K562 (cell line): ENCODE data around the gene LRPAP1.
"Not testable (repeated sequence)": the region's sequence is repeated elsewhere in the genome, so short reads cannot be mapped to it uniquely, and the experiment has no call there.

Experiments
- HDGF ChIP-seq: fragments of 450-650 bp; IDR thresholded peaks from 2 replicates; pipeline ENCODE4 v1.6.1; 2016
- KLF16 ChIP-seq: IDR thresholded peaks from 2 replicates; pipeline ENCODE4 v1.6.1; 2016; ENCODE audit warnings: antibody characterized with exemption
- PCBP2 ChIP-seq: fragments of 200-400 bp; formaldehyde crosslinking; IDR thresholded peaks from 2 replicates; pipeline ENCODE4 v1.6.1; 2018; ENCODE audit warnings: low read length, low read depth, mild to moderate bottlenecking, moderate library complexity; ENCODE audit not compliant: poor library complexity, severe bottlenecking
- POLR2A ChIP-seq: fragments of 450-650 bp; conservative IDR thresholded peaks from 2 replicates; pipeline ENCODE4 v1.6.1; 2016
- TBL1XR1 ChIP-seq, 2 experiments: IDR thresholded peaks; 2 replicates each; pipeline ENCODE4 v1.6.1; 2012; ENCODE audit warnings: improper control_type of control experiment in 2 of 2, low read length in 2 of 2, mild to moderate bottlenecking in 1 of 2
- ZBTB17 ChIP-seq: fragments of 450-650 bp; formaldehyde crosslinking; IDR thresholded peaks from 2 replicates; pipeline ENCODE4 v1.4.0; 2020; ENCODE audit warnings: mild to moderate bottlenecking
- ZNF224 ChIP-seq: sonication (generic); formaldehyde crosslinking; IDR thresholded peaks from 2 replicates; pipeline ENCODE4 v1.8.0; 2022; ENCODE audit warnings: mild to moderate bottlenecking, missing genetic modification reagents
- ZNF23 ChIP-seq: fragments of 250-450 bp; sonication (Bioruptor Pico); IDR thresholded peaks from 2 replicates; pipeline ENCODE4 v1.4.0; 2020; ENCODE audit warnings: mild to moderate bottlenecking
- ZNF253 ChIP-seq: fragments of 250-450 bp; sonication (Bioruptor Pico); conservative IDR thresholded peaks from 2 replicates; pipeline ENCODE4 v1.6.1; 2021; ENCODE audit warnings: mild to moderate bottlenecking
- TF ChIP-seq, protein P1 (sequence below): fragments of 150-350 bp; conservative IDR thresholded peaks from 2 replicates; pipeline ENCODE4 v1.6.1; 2014; ENCODE audit warnings: low read length
- TF ChIP-seq, protein P2 (sequence below): IDR thresholded peaks from 2 replicates; pipeline ENCODE4 v1.6.1; 2014; ENCODE audit warnings: antibody characterized with exemption
- TF ChIP-seq, protein P3 (sequence below): fragments of 450-650 bp; formaldehyde crosslinking; IDR thresholded peaks from 2 replicates; pipeline ENCODE4 v1.4.0; 2020; ENCODE audit warnings: mild to moderate bottlenecking
- TF ChIP-seq, protein P4 (sequence below): sonication (generic); formaldehyde crosslinking; IDR thresholded peaks from 2 replicates; pipeline ENCODE4 v1.8.1; 2022; ENCODE audit warnings: missing genetic modification reagents

DNA sequence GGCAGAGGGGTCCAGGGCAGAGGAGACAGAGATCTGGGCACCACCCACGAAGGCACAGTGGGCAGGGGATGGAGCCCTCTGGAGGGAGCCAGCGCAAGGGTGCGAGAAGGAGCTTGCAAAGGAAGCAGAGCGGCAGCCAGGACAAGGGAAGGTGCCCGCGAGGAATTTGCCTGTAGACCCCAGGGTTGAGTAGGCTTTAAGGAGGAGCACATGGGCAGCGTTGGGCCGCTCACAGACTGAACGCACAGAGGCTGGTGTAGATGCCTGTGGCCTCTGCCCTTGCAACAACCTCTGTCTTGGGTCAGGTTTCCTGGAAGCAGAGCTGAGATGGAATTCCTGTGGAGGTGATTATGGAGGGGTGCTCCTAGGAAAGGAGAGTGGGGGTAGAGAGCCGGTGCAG is 3.6 kb upstream of the LRPAP1 start:
- TF ChIP-seq TBL1XR1 (IDR thresholded peaks at IDR 0.05; ENCODE audit: low read length in 2 of 2); KLF16; ZNF23 (CRISPR knock-in tag); HDGF; PCBP2; ZBTB17; POLR2A; ZNF224 (CRISPR knock-in tag); ZNF253: not testable (repeated sequence)
- TF ChIP-seq, protein P1, sequence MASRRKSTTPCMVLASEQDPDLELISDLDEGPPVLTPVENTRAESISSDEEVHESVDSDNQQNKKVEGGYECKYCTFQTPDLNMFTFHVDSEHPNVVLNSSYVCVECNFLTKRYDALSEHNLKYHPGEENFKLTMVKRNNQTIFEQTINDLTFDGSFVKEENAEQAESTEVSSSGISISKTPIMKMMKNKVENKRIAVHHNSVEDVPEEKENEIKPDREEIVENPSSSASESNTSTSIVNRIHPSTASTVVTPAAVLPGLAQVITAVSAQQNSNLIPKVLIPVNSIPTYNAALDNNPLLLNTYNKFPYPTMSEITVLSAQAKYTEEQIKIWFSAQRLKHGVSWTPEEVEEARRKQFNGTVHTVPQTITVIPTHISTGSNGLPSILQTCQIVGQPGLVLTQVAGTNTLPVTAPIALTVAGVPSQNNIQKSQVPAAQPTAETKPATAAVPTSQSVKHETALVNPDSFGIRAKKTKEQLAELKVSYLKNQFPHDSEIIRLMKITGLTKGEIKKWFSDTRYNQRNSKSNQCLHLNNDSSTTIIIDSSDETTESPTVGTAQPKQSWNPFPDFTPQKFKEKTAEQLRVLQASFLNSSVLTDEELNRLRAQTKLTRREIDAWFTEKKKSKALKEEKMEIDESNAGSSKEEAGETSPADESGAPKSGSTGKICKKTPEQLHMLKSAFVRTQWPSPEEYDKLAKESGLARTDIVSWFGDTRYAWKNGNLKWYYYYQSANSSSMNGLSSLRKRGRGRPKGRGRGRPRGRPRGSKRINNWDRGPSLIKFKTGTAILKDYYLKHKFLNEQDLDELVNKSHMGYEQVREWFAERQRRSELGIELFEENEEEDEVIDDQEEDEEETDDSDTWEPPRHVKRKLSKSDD: not testable (repeated sequence)
- TF ChIP-seq, protein P2, sequence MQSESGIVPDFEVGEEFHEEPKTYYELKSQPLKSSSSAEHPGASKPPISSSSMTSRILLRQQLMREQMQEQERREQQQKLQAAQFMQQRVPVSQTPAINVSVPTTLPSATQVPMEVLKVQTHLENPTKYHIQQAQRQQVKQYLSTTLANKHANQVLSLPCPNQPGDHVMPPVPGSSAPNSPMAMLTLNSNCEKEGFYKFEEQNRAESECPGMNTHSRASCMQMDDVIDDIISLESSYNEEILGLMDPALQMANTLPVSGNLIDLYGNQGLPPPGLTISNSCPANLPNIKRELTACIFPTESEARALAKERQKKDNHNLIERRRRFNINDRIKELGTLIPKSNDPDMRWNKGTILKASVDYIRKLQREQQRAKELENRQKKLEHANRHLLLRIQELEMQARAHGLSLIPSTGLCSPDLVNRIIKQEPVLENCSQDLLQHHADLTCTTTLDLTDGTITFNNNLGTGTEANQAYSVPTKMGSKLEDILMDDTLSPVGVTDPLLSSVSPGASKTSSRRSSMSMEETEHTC: not testable (repeated sequence)
- TF ChIP-seq, protein P3, sequence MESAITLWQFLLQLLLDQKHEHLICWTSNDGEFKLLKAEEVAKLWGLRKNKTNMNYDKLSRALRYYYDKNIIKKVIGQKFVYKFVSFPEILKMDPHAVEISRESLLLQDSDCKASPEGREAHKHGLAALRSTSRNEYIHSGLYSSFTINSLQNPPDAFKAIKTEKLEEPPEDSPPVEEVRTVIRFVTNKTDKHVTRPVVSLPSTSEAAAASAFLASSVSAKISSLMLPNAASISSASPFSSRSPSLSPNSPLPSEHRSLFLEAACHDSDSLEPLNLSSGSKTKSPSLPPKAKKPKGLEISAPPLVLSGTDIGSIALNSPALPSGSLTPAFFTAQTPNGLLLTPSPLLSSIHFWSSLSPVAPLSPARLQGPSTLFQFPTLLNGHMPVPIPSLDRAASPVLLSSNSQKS (CRISPR knock-in tag): not testable (repeated sequence)
- TF ChIP-seq, protein P4, sequence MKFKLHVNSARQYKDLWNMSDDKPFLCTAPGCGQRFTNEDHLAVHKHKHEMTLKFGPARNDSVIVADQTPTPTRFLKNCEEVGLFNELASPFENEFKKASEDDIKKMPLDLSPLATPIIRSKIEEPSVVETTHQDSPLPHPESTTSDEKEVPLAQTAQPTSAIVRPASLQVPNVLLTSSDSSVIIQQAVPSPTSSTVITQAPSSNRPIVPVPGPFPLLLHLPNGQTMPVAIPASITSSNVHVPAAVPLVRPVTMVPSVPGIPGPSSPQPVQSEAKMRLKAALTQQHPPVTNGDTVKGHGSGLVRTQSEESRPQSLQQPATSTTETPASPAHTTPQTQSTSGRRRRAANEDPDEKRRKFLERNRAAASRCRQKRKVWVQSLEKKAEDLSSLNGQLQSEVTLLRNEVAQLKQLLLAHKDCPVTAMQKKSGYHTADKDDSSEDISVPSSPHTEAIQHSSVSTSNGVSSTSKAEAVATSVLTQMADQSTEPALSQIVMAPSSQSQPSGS (CRISPR knock-in tag): not testable (repeated sequence)
